ENCODE measurements around the gene ZFP3. TPM values are rescaled to one million over a fixed set of nuclear protein-coding genes. Genes with fewer than 3 reads are reported as not detected.
"Not testable (repeated sequence)": the region's sequence is repeated elsewhere in the genome, so short reads cannot be mapped to it uniquely, and the experiment has no call there.

The ZFP3 gene
- total RNA-seq, 4 donors from 2014 or later: 4.1 to 6.2 (median 5.3) TPM

DNA sequence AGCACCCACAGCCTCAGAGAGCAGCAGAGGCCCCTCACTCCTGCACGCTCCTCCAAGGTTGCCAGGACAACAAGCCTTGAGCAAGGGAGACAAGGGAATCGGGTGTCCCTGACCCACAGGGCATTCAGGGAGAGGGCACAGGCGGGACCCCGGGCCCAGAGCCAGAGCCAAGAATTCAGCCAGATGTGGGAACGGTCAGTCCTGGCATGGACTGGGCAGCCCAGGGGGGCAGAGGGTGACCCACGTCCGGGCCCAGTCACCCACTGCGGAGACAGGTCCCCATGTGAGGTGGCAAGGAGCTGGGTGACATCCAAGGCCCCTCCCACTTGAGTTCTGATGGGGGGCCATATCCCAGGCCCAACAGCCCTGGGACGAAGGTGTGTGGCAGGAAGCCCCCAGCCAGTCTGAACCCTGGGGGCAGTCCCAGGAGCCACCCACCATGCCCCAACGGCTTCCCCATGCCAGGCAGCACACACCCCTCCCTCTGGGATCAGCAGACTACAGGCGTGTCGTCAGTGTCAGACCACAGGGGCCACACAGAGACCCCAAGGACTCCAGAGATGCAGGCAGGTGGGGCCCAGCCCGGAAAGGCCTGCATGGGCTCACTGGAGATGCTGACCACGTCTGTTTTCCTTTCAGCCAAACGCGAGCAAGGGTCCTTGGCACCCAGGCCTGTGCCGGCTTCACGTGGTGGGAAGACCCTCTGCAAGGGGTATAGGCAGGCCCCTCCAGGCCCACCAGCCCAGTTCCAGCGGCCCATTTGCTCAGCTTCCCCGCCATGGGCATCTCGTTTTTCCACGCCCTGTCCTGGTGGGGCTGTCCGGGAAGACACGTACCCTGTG is 60.6 kb downstream of the ZFP3 start:
- peak; percentile 74 for DNase-seq (ENCODE audit: extremely low spot score)
- Histone ChIP-seq H3K27me3 (no peaks in the 10 kb centered on the region), H3K27ac (replicated peaks in 1 of 4) (no peak overlapping the region), H3K4me1 (no peaks in the 10 kb centered on the region), H3K4me3 (no peak overlapping the region), H3K36me3 (no peaks in the 10 kb centered on the region), H3K9me3 (no peaks in the 10 kb centered on the region)
- intact Hi-C loops (cut with DNase I): no loop called here
- TF ChIP-seq EP300 (IDR thresholded peaks at IDR 0.05) (no peak), POLR2A (IDR thresholded peaks at IDR 0.05; ENCODE audit: low read depth) (no peak), POLR2AphosphoS5 (IDR thresholded peaks at IDR 0.05) (no peak)
- TF ChIP-seq, protein P1, sequence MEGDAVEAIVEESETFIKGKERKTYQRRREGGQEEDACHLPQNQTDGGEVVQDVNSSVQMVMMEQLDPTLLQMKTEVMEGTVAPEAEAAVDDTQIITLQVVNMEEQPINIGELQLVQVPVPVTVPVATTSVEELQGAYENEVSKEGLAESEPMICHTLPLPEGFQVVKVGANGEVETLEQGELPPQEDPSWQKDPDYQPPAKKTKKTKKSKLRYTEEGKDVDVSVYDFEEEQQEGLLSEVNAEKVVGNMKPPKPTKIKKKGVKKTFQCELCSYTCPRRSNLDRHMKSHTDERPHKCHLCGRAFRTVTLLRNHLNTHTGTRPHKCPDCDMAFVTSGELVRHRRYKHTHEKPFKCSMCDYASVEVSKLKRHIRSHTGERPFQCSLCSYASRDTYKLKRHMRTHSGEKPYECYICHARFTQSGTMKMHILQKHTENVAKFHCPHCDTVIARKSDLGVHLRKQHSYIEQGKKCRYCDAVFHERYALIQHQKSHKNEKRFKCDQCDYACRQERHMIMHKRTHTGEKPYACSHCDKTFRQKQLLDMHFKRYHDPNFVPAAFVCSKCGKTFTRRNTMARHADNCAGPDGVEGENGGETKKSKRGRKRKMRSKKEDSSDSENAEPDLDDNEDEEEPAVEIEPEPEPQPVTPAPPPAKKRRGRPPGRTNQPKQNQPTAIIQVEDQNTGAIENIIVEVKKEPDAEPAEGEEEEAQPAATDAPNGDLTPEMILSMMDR (IDR thresholded peaks at IDR 0.05): no peak
- WGBS: 91% methylated on average over 11 of the region's 24 CpGs

GRCh38 chr17:5139458-5139732 is 61.1 kb downstream of the ZFP3 start:
- DNase-seq (ENCODE audit: extremely low spot score): peak; percentile 62
- 82% methylated on average over 2 of the region's 5 CpGs for WGBS
- Histone ChIP-seq H3K4me1 (no peaks in the 10 kb centered on the region), H3K36me3 (no peaks in the 10 kb centered on the region), H3K4me3 (no peak overlapping the region), H3K27me3 (no peaks in the 10 kb centered on the region), H3K27ac (replicated peaks in 1 of 4) (no peak overlapping the region), H3K9me3 (no peaks in the 10 kb centered on the region)
- intact Hi-C loops (cut with DNase I): no loop called here
- TF ChIP-seq POLR2AphosphoS5 (IDR thresholded peaks at IDR 0.05): no peak
- TF ChIP-seq, protein P1 (IDR thresholded peaks at IDR 0.05): no peak

DNA sequence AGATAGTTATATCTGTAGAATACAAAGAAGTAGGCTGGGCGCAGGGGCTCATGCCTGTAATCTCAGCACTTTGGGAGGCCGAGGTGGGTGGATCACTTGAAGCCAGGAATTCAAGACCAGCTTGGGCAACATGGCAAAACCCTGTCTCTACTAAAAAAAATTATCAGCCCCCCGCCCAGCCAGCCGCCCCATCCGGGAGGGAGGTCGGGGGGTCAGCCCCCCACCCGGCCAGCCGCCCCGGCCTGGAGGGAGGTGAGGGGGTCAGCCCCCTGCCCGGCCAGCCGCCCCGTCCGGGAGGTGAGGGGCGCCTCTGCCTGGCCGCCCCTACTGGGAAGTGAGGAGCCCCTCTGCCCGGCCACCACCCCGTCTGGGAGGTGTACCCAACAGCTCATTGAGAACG is 64.6 kb downstream of the ZFP3 start:
- H3K27ac ChIP-seq (replicated peaks in 1 of 4); intact Hi-C loops (cut with DNase I); H3K4me1 ChIP-seq; H3K4me3 ChIP-seq; DNase-seq (ENCODE audit: extremely low spot score); H3K36me3 ChIP-seq; H3K9me3 ChIP-seq; H3K27me3 ChIP-seq: not testable (repeated sequence)
- WGBS: 95% methylated on average over 11 of the region's 18 CpGs

Small RNA genes within 50 kb of the gene (small RNA-seq; reads per million reads assigned to genes)
- gene AC012146.4: 0 reads per million in 3 donors

Other genes with a start within 250 kb of the ZFP3 start
- 10 to 100 TPM; 28.8 to 55.2 (median 38.8) TPM for gene MINK1, start 245.1 kb upstream of the ZFP3 start, total RNA-seq
- gene C17orf107, start 178.9 kb upstream of the ZFP3 start, total RNA-seq: 1 to 10 TPM in 2 of 4 donors, under 1 TPM in 2; 0.32 to 1.5 (median 0.88) TPM
- 1 to 10 TPM in 1 of 4 donors, under 1 TPM in 2, not detected in 1; 0.13 to 1.2 (median 0.63) TPM for gene CHRNE, start 175.4 kb upstream of the ZFP3 start, total RNA-seq
- gene GP1BA, start 146.2 kb upstream of the ZFP3 start, total RNA-seq: under 1 TPM in 1 of 4 donors, not detected in 3; 0.33 TPM
- gene SLC25A11, start 138.4 kb upstream of the ZFP3 start, total RNA-seq: 10 to 100 TPM; 38.8 to 73.4 (median 55.5) TPM
- gene RNF167, start 138.2 kb upstream of the ZFP3 start, total RNA-seq: 10 to 100 TPM; 59.8 to 96.3 (median 69.5) TPM
- gene PFN1, start 129.9 kb upstream of the ZFP3 start, total RNA-seq: 1,000 to 10,000 TPM; 1,019 to 1,635 (median 1,341) TPM
- gene ENO3, start 127.3 kb upstream of the ZFP3 start, total RNA-seq: 1 to 10 TPM; 1.2 to 7.2 (median 2.1) TPM
- gene SPAG7, start 110.7 kb upstream of the ZFP3 start, total RNA-seq: 10 to 100 TPM; 45.5 to 74.7 (median 63.6) TPM
- 10 to 100 TPM; 24.0 to 48.2 (median 28.4) TPM for gene CAMTA2, start 90.8 kb upstream of the ZFP3 start, total RNA-seq
- gene INCA1, start 80.9 kb upstream of the ZFP3 start, total RNA-seq: 1 to 10 TPM; 1.3 to 4.6 (median 3.0) TPM
- 100 to 1,000 TPM; 157 to 251 (median 187) TPM for gene KIF1C, start 80.5 kb upstream of the ZFP3 start, total RNA-seq
- gene SLC52A1, start 43.0 kb upstream of the ZFP3 start, total RNA-seq: not detected
- 10 to 100 TPM in 2 of 4 donors, 1 to 10 TPM in 2; 8.4 to 12.5 (median 10.8) TPM for gene ZNF232, start 33.4 kb downstream of the ZFP3 start, total RNA-seq
- 1 to 10 TPM in 1 of 4 donors, under 1 TPM in 2, not detected in 1; 0.06 to 2.9 (median 0.33) TPM for gene USP6, start 37.6 kb downstream of the ZFP3 start, total RNA-seq
- gene ZNF594, start 113.4 kb downstream of the ZFP3 start, total RNA-seq: 10 to 100 TPM in 2 of 4 donors, 1 to 10 TPM in 2; 7.5 to 13.3 (median 9.6) TPM
- gene SCIMP, start 156.4 kb downstream of the ZFP3 start, total RNA-seq: 1 to 10 TPM in 3 of 4 donors, under 1 TPM in 1; 0.42 to 4.0 (median 1.3) TPM
- 10 to 100 TPM; 39.5 to 49.7 (median 43.1) TPM for gene RABEP1, start 203.8 kb downstream of the ZFP3 start, total RNA-seq